GM10847 (cell line): ENCODE measurements around the gene SPAG16.

Experiments
- POLR2A ChIP-seq: IDR thresholded peaks from 2 replicates; pipeline ENCODE4 v1.6.1; 2011; ENCODE audit not compliant: insufficient read length; ENCODE audit errors: extremely low read depth

Gene SPAG16

DNA sequence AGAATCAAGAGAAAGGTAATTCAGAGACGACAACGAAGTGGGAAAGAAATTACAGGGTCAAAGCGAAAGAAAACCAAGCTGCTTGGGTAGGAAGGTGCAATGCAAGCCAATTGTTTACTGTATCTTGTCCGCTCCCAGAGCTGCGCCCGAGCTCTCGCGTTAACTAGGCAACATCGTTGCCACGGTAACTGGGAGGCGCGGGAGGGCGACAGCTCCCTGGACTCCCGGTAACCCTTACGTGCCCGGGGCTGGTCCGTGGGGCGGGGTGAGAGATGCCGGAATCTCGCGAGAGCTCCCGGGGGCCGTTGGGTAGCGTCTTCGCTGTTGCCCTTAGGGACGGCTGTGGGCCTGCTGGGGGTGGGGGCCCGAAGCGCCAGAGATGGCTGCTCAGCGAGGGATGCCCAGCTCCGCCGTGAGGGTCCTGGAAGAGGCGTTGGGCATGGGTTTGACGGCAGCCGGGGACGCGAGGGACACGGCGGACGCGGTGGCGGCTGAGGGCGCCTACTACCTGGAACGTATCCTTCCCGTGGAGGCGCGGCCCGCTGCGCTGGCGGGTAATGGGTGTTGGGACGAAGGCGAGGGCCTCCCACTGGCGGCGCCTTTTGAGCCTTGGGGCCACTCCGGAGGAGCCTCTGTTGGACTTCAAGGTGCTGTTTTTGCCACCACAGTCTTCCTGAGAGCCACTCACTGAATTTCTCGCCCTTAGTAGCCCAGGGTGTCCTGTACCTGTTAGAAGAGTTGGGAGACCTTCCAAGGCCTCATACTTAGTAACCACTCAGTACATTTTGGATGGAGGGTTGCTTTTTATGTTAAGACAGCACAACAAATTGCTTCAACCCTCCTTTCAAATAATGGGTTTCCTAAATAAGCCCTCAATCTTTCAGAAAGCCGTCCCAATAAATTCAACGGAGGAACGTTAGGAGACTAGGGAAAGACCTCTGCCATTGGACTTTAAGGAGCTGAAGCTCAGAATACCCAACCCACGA is at the start of gene SPAG16:
SPAG16 (plus strand) TSS at position 360 of the 986 bp plus-strand sequence.
- TF ChIP-seq POLR2A = peak; percentile 39

DNA sequence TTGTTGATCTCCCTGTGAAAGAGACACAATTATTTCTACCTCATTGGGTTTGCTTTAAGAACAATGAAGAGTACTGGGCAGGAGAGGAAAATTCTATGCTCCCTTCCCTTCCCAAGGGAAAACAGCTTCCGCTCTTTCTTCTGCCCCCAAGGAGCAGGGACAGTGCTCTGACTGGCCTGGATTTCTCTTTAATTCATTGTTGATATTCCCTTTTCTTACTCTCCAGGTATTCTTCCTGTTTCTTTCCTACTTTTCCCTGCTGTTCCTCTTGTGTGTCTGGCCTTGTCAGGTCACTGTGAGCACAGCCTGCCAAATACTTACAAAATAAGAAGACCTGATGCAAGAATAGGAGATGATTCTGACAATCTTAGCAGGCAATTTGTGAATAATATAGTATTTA is 49.6 kb upstream of the SPAG16 start:
- TF ChIP-seq POLR2A = no peak

DNA sequence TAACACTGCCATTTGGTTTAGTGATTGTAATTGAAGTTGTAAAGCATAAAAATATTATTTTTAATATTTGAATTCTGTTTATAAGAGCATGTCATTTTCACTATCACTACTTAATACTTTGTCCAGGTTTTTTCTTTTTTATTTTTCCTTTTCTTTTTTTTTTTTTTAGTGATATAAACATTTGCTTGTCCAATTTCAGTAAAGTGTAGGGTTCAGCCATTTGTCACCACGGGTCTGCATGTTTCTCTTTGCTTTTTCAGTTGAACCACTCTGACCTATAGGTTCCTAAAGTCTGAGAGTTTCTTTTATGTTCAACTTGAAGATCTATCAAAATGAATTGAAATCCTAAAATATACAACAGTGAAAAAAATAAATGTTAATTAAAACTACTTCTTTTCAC is 48.5 kb upstream of the SPAG16 start:
- TF ChIP-seq POLR2A = no peak

DNA sequence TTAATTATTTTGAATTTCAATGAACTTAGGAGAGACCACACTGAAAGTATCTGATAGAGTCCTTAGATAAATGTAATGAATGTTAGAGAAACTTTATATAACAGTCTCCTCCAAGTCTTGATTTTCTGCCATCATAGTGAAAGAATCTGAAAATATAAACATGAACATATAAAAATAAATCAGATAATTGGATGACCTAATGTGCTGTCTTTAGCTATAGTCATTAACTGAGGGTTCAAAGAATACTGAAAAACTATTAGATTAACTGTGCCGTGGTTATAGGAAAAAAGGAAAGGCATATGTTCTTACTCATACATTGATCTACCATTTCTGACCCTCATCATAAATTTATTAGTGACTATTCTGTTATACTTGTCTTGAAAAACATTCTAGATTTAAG is 47.0 kb upstream of the SPAG16 start:
- TF ChIP-seq POLR2A = no peak

DNA sequence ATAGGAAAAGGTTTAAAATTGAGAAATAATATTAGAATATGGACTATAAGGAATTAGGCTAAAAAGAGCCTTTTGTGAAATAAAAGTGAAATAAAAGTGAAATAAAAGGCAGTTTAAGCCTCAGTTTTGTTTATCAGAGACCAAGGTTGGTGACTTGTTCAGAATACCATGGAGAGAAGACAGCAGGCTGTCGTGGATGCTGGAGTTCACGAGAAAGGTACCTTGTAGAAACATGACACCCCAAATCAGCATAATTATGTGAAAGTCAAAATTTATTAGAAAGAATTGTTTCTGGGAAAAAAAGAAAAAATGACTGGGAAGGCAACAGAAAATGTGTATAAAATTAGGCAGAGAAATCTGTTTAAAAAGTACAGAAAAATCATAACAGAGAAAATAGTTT is 46.5 kb upstream of the SPAG16 start:
- TF ChIP-seq POLR2A = no peak

DNA sequence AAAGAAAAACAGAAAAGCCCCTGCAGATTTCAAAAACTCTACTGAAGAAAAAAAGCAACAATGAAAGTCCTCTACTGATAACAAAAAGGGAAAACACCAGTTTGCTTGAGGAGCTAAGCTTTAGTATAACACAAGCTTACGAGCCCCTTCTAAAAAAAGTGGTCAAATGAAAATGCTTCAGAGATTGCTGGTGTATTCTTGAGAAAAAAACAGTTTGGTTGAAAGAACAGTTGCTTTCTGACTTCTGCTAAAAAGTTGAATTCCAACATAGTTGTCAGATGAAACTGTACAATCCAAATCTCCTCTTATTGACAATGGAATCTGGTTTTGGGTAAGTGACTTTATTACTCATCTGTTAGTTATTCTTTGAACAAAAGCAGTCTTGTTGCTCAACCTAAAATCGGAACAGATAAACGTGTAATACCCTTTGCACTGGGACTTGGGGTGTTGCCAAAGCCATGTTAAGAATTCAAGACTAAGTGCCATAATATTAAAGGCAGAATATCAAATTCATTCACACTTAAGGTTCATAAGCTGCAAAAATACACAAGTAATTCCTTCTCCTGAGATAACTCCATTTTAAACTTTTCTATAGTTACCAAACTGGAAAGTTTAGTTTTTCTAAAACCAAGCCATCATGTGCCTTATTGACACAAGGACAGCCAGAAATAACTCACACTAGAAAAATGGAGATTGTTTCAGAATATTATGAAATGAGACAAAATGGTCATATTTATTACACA is 45.3 kb upstream of the SPAG16 start:
- TF ChIP-seq POLR2A = no peak

DNA sequence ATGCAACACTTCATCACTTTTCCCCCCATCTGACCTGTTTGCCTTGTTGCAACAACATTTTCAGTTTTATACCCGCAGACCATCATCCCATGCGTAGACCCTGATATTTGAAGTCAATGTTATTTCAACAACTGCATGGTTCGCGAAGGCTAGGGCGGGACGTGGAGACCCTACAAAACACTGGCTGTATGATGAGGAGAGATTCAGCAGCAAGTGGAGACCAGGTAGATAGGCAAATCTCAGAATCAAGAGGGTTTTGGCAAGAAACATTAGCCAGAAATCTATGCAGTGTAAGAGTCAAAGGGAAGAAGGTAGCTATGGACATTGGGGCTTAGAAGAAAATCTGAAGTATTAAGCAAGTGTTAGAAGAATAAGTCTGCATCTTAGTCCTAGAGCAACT is 42.4 kb upstream of the SPAG16 start:
- no peak for TF ChIP-seq POLR2A

DNA sequence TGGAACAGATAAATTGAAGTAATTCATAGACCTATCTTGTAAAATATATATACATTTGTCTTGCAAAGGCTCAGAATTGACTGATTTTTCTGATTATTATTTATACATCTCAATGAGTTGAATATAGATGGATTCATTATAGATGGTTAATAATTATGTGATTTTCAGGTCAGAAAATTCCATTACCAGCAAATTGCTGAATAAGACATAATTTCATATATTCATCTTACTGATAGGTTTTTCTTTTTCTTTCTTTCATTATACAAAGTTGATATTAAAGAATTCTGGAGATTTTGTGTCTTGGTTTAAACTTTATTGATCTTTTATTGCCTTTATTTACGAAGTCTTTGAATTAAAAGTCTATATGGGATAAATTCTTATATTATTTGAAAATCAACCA is 41.6 kb upstream of the SPAG16 start:
- TF ChIP-seq POLR2A = no peak

DNA sequence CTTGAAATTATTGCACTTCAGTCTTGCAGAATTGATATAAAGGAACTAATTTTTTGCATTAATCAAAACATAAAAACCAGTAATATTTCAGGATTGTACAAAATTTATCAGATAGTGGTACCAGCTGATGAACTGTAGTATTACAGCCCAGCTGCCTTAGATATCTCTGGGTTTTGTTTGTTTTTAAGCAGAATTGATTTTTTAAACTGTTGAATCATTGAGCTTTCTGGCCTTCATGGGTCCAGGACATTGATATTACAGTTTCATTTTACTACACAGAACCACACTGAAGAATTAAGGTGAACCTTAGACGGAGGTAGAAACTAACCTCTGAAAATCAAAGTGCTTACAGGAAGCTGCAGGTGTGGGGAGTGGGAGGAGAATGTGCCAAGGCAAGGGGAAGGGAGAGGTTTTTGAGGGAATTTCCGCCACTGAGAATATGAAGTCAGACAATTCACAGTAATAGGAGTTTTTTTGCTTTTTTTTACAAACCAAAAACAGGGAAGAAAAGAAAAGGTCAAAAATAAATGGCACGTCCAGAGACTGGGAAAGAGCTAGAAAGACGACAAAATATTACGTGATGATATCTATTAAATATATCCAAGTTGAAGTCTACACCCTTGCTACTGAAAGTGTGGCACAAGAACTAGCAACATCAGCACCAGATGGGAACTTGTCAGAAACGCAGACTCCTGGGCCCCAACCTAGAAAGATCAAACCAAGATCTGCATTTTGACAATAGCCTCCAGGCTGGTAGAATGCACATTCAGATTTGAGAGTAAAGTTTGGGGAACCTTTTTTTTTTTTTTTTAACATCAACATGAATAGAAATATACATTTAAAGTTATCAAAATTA is 40.8 kb upstream of the SPAG16 start:
- no peak for TF ChIP-seq POLR2A

DNA sequence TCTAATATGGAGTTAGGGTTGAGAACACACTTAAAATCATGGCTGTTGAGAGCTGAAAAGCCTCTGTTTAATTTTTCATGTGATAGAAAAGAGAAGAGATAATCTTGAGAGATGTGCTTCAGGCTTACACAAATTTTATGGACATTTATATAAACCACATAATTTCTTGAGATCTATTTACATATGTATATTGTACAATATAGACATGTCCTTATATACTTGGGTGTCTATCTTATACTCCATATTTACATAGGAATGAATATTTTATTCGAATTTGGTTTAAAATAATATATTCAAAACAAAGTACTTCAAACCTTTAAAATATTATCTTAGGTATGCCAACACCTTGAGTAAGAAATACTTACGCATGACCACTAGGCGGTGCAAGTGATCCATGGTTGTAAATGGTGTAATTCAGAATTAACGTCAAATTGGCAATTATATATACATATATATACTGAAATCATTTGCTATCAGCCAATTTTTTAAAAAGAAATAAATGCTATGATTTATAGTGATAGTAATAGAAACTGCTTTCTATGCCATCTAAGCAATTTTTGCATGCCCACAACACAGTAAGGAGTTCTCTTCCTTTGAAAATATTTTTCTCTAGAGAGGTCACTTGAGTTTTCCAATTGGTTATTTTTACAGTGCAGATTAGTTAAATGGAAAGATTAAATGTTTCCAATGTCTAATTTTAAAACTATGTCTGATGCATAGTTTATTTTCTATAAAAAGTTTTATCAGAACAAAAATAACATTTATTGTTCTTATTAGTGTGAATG is 37.6 kb upstream of the SPAG16 start:
- TF ChIP-seq POLR2A = no peak

DNA sequence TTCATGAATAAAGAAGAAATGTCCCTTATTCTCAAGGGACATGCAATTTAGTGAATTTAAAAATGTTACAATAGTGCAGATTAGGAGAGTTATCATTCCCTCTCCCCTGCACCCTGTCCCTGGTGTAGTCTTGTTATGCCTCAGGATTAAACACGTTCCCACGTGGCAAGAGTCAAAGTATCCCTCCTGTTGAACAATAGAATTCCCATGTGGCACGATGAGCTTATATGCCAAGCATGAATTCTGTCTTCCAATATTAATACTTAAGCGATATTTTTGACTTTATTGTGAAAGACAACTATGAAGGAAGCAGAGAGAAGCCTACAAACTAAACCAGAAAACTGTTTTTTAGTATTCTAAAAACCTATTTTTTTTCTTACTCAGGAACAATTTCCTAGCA is 36.7 kb upstream of the SPAG16 start:
- TF ChIP-seq POLR2A = no peak

DNA sequence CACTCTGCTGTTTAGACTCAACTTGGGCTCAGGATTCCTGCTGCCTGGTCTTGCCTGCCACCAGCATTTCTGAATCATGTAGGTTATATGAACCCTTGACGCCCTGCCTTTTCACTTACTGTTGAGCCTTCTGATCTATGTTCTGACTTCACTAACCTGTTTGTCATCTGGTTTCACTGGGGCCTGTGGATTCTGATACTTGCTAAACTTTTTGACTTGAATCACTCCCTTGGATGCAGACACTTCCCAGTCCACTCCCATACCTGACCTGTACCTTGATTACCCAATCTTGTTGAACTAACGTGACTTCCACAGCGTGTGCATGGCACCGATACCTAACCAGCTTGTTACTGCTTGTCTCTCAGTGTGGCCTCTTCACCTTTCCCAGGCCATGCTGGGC is 35.6 kb upstream of the SPAG16 start:
- no peak for TF ChIP-seq POLR2A

DNA sequence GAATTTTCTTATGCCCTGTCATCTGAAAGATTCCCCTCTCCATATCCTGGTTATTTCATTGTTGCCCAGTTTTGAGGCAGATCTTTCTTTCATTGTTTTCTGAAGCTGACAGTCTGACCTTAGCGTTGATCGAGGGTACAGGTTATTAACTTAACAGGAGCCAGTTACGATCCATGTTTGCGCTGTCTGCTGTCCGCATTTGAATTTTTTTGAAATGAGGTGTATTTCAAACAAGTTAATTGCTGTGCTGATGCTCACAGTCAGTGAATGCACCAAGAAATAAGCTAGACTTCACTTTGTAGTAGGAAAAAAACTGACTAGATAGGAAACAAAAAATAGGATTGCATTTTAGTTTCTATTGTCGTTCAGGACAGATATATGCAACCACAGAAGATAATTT is 34.8 kb upstream of the SPAG16 start:
- TF ChIP-seq POLR2A = no peak

DNA sequence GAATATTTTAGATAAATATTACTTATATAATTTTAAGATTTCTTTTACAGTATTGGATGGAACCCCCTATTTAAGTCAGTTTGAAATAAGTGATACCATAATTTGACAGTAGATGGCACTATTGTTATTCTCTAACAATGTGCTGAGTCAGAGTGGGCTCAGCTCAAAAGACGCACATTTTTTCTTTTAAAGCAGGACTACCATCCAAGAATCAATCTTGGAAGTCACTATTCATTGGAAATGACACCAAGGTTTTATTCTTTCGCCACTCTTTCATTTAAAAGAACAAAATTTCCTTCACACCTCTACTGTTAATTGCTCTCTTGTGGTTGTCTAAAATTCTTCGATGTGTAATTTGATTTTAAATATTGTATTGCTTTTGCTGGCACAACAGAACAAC is 32.6 kb upstream of the SPAG16 start:
- no peak for TF ChIP-seq POLR2A
